Loucy (cell line): ENCODE results near the gene TAAR1.
"Not testable (repeated sequence)": the region's sequence is repeated elsewhere in the genome, so short reads cannot be mapped to it uniquely, and the experiment has no call there.

Experiments
- CTCF ChIP-seq: fragments of 200-600 bp; sonication (generic); conservative IDR thresholded peaks from 2 replicates; pipeline ENCODE4 v1.5.1; 2014; ENCODE audit warnings: mild to moderate bottlenecking, antibody characterized with exemption, low read length
- EZH2phosphoT487 ChIP-seq: fragments of 200-600 bp; IDR thresholded peaks from 2 replicates; pipeline ENCODE4 v1.6.1; 2018; ENCODE audit warnings: antibody characterized with exemption, mild to moderate bottlenecking, moderate library complexity, borderline replicate concordance

- not testable (repeated sequence) for TF ChIP-seq EZH2phosphoT487, CTCF
These were observed 58.1 kb downstream of the TAAR1 start for GRCh38 chr6:132600900-132601299.
